Erythroblast (primary cell): ENCODE measurements around the gene BLVRB.

Experiments used
- GATA1 ChIP-seq: IDR thresholded peaks from 2 replicates; pipeline ENCODE4 v1.6.1; 2011; ENCODE audit warnings: low read depth, mild to moderate bottlenecking, control low read depth, low read length, moderate library complexity
- POLR2A ChIP-seq: IDR thresholded peaks from 2 replicates; pipeline ENCODE4 v1.6.1; 2011; ENCODE audit warnings: mild to moderate bottlenecking, low read length

GRCh38 chr19:40444000-40444824, 21.3 kb downstream of the BLVRB start, which contains the start of gene SERTAD3:
- peak; percentile 64 for TF ChIP-seq POLR2A
- no peak for TF ChIP-seq GATA1
